GM18868 (cell line): ENCODE data around the gene SOX1.

Source experiments
- ATAC-seq: cut with Tn5 transposase; IDR thresholded peaks from one replicate; pipeline ENCODE4 v1.9.1; 2021; ENCODE audit warnings: mild to moderate bottlenecking, moderate library complexity; ENCODE audit not compliant: unreplicated experiment

SOX1 gene

DNA sequence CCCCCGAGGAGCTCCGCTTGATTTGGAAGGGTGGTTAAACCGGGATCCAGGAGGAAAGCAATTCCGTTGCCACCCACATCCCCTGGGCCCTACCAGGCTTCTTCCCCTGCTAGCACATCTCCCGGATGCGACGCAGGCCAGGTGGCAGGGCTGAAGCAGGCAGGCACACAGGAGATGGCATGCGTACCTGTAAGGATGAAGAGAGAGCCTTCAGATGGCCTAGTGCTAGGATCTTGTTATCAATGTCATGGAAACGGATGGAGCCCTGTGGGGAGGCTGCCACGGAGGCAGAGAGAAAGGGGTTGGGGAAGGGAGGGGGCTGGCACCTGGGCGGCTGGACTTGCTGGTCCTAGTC is 8.5 kb upstream of the SOX1 start:
- no peak for ATAC-seq

DNA sequence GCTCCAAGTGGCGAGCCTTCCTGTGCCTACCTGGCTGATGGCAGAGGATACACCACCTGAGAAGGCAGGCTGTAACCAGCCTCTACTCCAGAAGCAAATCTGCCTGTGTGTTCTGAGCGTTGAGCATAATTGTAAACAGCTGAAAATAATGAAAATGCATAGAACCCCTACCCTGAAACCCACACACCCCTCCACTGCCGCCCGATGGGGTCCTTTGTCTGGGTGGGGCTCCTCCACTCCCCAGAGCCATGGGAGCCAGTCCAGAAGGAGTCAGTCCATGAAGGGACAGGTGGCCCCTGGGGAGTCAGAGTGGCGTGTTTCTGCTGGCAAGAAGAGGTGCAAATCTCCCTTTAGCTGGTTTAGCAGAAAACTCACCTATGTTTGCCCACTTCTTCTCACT is 8.0 kb upstream of the SOX1 start:
- ATAC-seq = no peak

DNA sequence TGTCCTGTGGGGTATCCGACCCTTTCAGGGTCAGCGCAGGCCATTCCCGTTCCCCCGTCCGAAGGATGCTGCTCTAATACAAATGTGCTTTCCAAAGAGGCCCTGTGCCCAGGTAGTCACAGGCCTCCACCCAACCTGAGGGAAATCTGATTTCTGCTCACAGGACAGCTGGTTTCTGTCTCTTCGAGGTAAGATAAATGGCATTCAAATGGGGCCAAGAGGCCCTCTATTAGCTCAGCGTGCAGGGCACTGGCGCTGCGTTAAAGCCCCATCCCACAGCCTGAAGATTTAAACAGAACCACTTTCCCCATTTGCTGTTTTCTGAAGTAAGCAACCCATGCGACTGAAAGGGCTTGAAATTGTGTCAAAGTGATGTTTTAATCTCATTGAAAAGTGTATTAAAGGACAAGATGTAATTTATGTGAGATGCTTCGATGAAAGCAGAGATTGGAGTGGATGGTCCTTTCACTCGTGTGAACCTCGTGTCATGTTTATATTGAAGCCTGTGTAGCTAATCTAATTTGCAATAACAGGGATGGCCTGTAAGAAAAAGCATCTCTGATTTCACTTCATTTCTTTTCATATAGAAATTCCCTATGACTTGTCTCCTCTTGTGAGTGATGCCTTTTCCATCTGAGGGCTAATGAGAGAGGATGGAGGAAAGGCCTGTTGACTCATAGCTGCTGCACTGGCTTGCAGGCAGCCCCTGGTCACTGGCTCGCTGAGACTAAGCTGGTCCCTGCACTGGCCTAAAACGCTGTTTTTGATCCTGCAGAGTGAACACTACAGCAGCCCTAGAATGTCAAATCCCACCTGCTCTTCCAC is 7.3 kb upstream of the SOX1 start:
- no peak for ATAC-seq

DNA sequence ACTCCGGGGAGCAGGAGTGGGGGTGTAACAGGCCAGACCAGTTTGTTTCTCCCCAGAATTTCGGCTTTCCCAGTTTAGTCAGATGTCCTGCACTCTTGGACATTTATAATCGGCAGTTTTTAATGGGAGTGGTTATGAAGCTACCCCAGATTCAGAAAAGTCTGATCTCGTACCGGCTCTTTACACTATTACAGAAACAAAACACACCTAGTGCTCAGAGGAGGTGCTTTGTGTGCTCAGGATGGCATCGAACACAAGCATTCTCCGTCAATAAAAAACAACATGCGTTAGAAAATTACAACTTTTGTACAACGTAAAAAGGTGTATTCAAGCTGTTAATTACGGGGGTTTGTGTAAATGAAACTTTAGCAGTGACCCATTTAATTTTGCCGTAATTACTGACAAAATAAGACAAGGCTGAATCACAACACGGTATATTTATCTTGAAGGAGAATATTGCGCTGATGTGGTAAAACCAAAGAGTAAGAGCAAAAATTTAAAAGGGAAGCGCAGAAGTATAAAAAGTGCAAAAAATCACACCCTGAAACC is 6.6 kb upstream of the SOX1 start:
- ATAC-seq = no peak

DNA sequence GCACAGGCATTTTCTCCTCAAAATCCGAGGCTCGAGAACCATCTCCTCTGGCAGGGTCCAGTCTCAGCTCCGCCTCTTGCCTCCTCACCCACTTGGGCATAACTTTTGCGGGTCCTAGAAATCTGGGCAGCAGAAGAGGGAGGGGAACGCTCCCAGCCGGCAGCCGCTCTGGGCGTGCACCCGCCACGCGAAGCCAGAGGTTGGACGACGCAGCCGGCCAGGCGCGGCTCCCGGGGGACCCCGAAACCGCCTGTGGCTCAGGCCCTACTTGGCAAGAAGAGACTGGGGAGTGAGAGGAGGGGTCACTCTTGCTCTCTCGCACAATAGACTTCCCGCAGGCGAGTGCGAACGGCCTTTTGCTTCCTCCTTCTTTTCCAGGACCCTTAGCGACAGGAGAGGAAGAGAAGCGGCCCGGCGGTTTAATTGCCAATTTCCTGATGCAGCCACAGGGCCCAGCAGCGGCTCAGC is 6.0 kb upstream of the SOX1 start:
- no peak for ATAC-seq

DNA sequence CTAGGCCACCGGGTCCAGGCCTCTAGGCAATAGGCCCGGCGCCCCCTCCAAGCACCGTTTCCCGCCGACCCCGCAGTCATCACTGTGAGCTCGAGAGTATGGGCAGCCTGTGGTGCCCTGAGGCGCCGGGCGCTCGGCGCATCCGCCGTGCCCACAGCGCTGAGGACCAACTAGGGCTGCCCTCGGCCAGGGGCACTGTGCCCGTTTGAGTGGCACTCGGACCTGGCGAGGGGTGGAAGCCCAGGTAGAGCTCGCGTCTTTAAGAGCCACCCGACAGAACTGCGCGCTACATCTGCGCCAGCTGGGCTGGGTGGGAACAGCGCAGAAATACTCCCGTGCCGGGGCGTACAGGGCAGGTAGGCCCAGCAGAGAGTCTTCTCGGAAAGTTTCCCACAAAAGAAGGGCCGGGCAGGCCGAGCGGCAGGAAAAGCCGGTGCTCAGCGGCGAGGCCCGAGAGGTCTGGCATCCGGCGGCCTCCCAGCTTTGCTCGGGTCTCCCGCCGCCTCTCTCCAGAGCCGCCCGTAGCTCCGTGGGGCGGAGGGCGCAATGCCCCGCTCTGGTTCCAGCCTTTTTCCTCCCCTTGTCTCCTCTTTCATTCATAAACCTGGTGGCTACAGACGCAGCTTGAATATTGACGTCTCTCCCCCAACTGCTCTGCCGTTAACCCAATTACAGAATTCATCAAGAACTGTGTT is 5.4 kb upstream of the SOX1 start:
- no peak for ATAC-seq

DNA sequence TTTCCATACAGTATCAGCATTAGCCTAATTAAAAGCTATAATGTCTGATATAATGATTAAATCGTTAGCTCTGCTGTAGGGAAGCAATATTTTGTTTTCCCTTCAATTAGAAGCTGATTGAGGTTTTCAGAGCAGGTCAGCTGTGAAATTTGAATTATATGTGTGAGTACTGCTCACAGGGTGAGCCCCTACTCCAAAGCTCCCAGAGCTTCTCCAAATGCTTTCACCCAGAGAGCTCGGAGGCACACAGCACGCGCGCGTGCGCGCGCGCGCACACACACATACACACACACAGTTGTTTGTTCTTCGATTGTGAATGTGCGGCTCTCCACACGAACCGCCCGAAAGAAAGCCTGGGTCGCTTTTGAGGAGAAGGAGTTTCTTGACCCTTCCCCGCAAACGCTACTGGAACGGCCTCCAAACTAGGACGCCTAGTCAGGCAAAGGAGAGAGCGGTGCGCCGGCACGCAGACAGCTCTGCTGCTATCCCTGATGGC is 4.8 kb upstream of the SOX1 start:
- ATAC-seq = no peak

DNA sequence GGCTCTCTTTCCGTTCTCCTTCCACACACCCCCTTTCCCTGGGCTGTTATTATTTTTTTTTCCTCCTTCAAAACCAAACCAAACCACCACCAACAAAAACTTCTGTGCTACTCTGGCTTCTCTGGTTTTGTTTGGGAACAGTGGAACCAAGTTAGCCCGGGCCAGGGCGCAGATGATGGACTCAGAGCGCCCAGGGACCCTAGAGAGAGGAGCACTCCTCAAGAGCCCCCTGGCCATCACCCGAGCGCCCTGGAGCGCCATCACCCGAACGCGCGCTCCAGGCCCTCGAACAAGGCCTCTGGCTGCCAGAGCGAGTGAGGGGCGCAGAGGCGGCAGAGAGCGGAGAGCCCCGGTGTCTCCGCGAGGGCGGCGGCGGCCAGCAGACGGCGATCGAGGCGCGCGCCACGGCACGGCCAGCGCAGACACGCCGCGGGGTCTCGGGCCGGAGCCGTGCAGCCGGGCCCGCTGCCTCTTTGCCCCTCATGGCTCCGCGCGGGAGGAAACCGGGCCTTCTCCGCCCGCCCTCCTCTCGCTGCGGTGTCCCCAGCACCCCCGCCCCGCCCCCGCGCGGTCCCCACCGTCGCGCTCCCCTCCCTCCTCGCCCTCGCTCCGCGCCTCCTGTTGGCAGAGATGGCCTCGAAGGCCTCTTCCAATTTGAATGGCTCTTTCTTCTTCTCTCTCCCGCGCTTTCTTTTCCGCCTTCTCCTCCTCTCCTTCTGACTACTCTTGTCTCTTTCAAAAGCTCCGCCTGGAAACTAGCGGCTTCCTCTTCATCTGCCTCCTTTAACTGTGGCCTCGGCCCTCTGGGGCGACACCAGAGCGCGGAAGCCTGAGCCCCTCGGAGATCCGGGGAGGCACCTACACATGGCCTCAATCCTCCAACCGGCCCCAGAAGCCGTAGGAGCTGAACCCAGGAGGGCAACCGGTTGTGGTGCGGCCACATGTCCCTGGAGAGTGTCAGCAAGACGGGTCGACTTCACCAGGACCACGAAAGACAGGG is 4.1 kb upstream of the SOX1 start:
- no peak for ATAC-seq

DNA sequence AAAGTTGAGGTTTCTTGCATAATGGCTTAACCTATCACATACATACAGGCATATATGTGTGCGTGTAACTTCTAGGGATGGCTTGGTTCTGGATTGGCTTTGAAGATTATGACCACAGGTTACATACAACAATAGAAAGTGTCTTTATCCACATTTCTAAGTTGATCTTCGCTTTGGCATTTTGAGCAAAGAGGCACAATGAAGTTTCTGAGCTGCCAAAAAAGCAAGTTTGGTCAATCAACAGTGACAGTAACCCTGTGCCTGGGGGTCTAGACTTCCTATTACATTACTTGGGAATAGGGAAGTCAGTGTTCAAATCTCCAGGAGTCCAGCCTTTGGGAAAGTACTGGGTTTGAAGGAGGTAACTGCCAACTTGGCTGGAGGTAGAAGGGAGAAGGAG is 3.1 kb upstream of the SOX1 start:
- no peak for ATAC-seq

DNA sequence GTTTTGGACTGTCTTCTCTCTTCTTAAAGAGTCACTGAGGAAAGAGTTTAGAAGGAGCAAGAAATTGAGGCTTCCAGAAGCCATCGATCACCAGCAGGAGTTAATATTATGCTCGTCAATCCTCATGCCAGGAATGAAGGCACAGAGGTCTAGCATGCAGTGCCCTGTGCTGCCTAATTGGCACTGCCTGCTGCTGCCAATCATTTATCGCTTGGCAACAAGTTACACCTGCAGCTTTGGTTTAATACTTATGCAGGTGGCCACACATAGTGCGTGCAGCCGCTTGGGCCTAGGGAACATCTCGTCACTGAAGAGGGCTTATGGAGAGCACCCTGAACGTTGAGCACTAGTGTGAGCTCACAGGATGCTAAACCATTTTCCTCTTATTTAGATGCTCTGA is 2.7 kb upstream of the SOX1 start:
- no peak for ATAC-seq

DNA sequence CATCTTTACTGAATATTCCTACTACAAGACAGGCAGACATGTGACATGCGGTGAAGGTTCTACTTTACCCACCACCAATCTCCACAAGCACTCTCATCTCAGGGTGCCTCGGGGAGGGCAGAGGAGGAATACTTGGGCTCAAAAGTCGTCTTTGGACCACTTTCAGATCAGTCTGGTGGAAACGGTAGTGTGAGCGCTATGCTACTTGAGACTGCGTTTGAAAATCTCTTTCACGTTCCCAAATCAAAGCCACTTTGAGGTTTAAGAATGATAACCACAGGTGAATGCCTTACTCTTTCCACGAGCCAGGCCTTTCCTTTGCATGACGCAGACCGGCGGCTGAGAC is 1.5 kb upstream of the SOX1 start:
- no peak for ATAC-seq

DNA sequence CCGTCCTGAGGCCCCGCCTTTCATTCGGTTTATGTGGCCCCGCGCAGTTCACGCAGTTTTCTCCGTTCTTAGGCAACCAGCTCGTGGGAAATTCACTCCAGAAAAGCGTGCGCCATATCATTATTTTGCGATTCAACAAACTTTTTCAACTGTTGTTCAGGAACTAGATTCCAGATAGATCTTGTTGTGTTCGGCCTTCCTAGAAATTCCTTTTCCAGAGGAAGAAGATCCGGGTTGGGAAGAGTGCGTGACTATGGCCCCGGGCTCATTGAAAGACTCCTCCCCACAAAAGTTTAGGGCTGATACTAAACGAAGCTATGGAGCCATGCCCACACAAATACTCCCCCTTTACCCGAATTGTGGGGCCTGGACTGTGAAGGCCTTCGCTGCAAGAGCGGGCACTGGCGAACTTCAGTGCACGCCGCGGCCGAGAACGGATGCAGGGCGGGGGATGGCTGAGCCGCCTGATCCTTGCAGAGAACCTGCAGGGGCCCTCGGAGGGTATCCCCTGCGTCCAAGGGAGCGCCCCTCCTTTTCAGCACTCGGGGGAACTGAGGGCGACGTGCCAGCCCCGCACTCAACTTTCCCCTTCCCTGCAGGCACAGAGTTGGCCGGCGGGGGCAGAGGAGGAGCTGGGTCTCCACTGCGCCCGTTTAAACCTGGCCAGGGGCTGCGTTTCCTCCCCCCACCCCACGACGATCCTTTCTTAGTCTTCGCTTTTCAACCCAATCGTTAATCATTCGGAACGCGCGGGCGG is 904 bp upstream of the SOX1 start:
- ATAC-seq = no peak

DNA sequence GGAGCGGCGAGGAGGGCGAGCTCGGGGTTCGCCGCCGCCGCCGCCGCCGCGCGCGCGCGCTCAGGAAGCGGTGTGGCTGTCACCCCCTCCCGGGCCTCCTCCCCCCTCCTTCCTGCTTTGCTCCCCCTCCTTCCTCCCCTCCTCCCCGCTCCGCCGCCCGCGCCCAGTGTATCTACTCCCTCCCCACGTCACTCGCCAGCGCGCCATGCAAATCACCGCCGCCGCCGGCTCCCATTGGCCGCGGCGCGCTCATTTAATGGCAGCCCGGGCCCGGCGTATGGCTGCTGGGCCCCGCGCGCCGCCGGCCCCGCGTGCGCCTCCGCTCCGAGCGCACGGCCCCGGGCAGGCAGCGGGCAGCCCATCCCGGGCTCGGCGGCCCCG is 335 bp upstream of the SOX1 start:
- ATAC-seq = no peak

DNA sequence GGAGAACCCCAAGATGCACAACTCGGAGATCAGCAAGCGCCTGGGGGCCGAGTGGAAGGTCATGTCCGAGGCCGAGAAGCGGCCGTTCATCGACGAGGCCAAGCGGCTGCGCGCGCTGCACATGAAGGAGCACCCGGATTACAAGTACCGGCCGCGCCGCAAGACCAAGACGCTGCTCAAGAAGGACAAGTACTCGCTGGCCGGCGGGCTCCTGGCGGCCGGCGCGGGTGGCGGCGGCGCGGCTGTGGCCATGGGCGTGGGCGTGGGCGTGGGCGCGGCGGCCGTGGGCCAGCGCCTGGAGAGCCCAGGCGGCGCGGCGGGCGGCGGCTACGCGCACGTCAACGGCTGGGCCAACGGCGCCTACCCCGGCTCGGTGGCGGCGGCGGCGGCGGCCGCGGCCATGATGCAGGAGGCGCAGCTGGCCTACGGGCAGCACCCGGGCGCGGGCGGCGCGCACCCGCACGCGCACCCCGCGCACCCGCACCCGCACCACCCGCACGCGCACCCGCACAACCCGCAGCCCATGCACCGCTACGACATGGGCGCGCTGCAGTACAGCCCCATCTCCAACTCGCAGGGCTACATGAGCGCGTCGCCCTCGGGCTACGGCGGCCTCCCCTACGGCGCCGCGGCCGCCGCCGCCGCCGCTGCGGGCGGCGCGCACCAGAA is 1.1 kb downstream of the SOX1 start:
- ATAC-seq = no peak

DNA sequence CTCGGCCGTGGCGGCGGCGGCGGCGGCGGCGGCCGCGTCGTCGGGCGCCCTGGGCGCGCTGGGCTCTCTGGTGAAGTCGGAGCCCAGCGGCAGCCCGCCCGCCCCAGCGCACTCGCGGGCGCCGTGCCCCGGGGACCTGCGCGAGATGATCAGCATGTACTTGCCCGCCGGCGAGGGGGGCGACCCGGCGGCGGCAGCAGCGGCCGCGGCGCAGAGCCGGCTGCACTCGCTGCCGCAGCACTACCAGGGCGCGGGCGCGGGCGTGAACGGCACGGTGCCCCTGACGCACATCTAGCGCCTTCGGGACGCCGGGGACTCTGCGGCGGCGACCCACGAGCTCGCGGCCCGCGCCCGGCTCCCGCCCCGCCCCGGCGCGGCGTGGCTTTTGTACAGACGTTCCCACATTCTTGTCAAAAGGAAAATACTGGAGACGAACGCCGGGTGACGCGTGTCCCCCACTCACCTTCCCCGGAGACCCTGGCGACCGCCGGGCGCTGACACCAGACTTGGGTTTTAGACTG is 1.7 kb downstream of the SOX1 start:
- ATAC-seq = no peak

DNA sequence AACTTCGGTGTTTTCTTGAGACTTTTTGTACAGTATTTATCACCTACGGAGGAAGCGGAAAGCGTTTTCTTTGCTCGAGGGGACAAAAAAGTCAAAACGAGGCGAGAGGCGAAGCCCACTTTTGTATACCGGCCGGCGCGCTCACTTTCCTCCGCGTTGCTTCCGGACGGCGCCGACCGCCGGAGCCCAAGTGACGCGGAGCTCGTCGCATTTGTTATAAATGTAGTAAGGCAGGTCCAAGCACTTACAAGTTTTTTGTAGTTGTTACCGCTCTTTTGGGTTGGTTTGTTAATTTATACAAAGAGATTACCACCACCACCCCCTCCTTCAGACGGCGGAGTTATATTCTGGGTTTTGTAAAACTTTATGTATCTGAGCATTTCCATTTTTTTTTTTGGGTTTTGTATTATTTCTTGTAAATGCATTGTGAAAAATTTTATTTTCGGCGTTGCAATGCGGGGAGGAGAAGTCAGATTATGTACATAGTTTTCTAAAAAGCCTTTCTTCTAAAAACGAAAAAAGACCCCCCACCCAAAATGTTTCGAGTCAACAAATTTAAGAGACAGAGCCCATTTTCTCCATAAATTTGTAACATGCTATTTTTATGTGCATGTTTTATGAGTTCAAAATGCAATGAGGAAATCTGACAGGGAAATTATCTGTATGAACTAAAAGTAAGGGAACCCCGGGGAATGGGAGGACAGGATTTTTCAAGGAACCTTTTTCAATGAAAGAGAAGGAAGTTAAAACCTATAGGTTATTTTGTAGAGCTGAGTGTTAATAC is 2.3 kb downstream of the SOX1 start:
- no peak for ATAC-seq

DNA sequence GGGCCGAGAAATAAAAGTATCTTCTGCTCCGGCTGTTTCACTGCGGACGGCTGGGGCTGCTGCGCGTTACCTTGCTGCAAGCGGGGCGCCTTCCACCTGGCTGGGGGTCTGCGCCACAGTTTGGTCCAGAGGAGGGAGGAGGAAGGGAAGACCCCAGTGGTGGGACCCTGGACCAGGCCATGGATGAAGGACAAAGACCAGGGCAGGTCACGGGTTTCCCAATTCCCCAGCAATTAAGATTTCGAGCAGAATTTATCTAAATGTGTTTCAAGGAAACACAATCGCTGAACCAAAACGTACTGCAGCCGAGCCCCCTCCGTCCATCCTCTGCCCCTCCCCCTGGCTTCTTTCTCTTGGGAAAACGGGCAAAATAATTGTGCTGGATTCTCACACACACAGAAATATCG is 2.9 kb downstream of the SOX1 start:
- ATAC-seq = no peak

DNA sequence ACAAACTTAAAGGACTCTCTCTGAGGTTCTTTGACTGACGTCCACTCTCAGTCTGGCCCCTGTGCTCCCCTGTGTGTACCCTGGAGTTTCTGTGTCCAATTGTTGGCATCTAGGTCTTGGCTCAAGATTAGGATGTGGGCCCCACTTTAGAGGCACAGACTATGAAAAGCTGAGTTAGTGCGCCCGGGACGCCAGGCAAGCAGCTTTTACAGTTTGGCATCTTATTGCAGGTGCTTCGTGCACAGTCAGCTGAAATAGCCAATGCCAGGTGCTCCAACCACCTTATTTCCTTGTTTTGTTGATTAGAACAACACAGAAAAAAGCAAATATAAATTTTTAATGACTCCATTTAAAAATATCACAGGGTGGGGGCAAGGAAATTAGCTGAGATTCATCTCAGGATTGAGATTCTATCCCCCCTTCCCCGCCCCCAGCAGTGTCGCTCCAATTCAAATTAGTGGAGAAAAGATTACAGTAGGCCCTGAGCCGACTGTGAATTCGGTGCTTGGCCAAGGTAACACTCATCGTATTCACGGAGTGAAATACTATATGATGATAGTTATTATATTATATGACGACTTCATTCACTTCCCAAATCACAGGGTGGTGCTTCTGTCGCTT is 4.3 kb downstream of the SOX1 start:
- ATAC-seq = no peak
